Fibroblast of skin of left biceps (primary cell): ENCODE measurements around the gene MAN1C1.
"Not testable (repeated sequence)": the region's sequence is repeated elsewhere in the genome, so short reads cannot be mapped to it uniquely, and the experiment has no call there.

Experiments
- DNase-seq, 2 experiments: peaks; one replicate each; pipeline ENCODE4 v3.0.0-alpha.2; 2013; ENCODE audit warnings: low read depth in 2 of 2

MAN1C1 gene

GRCh38 chr1:25680701-25681100 is 64.1 kb downstream of the MAN1C1 start:
- no peak for DNase-seq

- DNase-seq: no peak
Measured at GRCh38 chr1:25682059-25682601, 65.5 kb downstream of the MAN1C1 start.

GRCh38 chr1:25683177-25683576 is 66.6 kb downstream of the MAN1C1 start:
- no peak for DNase-seq

- DNase-seq: peak in 1 of 2 experiments; percentile 24
Measured at GRCh38 chr1:25683731-25684130, 67.1 kb downstream of the MAN1C1 start.

GRCh38 chr1:25684216-25684965 is 67.8 kb downstream of the MAN1C1 start:
- DNase-seq: no peak

GRCh38 chr1:25685211-25685750 is 68.7 kb downstream of the MAN1C1 start:
- DNase-seq: no peak

GRCh38 chr1:25685938-25686665 is 69.5 kb downstream of the MAN1C1 start:
- no peak for DNase-seq

- DNase-seq: no peak
Measured at GRCh38 chr1:25687221-25688017, 70.8 kb downstream of the MAN1C1 start.

GRCh38 chr1:25688390-25689119 is 72.0 kb downstream of the MAN1C1 start:
- DNase-seq: peak in 1 of 2 experiments; percentile 45

GRCh38 chr1:25689686-25690381 is 73.2 kb downstream of the MAN1C1 start:
- no peak for DNase-seq

- DNase-seq: no peak
Measured at GRCh38 chr1:25690396-25690956, 73.9 kb downstream of the MAN1C1 start.

- no peak for DNase-seq
Measured at GRCh38 chr1:25691211-25691610, 74.6 kb downstream of the MAN1C1 start.

- DNase-seq: no peak
Measured at GRCh38 chr1:25692560-25692959, 76.0 kb downstream of the MAN1C1 start.

- DNase-seq: peak; percentile 73 to 80
Measured at GRCh38 chr1:25694167-25695007, 77.8 kb downstream of the MAN1C1 start.

GRCh38 chr1:25695090-25695770 is 78.6 kb downstream of the MAN1C1 start:
- peak; percentile 94 for DNase-seq

- DNase-seq: peak; percentile 76 to 80
Measured at GRCh38 chr1:25695771-25696311, 79.2 kb downstream of the MAN1C1 start.

- DNase-seq: not testable (repeated sequence)
Measured at GRCh38 chr1:25696643-25697042, 80.1 kb downstream of the MAN1C1 start.
